Spleen (tissue), 11 donors: ENCODE results near the gene POLA2. TPM values are rescaled to one million over a fixed set of nuclear protein-coding genes. Genes with fewer than 3 reads are reported as not detected.

Experiments used
- DNase-seq: peaks from one replicate; pipeline ENCODE4 v3.0.0-alpha.2; 2020
- H3K27ac ChIP-seq, 8 donors: fragments of 200-600 bp; sonication (generic) in 7 of 8; 1 replicate in 4 of 8; 2 replicates in 4 of 8; pipeline versions ENCODE4 v1.5.0 to v1.8.0; 2016 to 2021; ENCODE audit warnings: inconsistent platforms in 4 of 8, mild to moderate bottlenecking in 4 of 8, moderate library complexity in 1 of 8
- H3K27me3 ChIP-seq, 7 donors: fragments of 200-600 bp; sonication (generic) in 6 of 7; replicated peaks in 1 of 7; 1 replicate in 4 of 7; 2 replicates in 3 of 7; pipeline versions ENCODE4 v1.5.0 to v1.8.0; 2016 to 2021; ENCODE audit warnings: inconsistent platforms in 3 of 7, mild to moderate bottlenecking in 1 of 7
- H3K36me3 ChIP-seq, 6 donors: fragments of 200-600 bp; sonication (generic) in 5 of 6; 1 replicate in 4 of 6; 2 replicates in 2 of 6; pipeline versions ENCODE4 v1.5.0 to v1.8.0; 2016 to 2021; ENCODE audit warnings: inconsistent platforms in 2 of 6
- H3K4me1 ChIP-seq, 6 donors: fragments of 200-600 bp; sonication (generic) in 5 of 6; 1 replicate in 3 of 6; 2 replicates in 3 of 6; pipeline versions ENCODE4 v1.5.0 to v1.8.0; 2016 to 2021; ENCODE audit warnings: inconsistent platforms in 3 of 6
- H3K4me3 ChIP-seq, 8 donors: fragments of 200-600 bp; sonication (generic) in 7 of 8; 1 replicate in 4 of 8; 2 replicates in 4 of 8; pipeline versions ENCODE4 v1.5.0 to v1.8.0; 2016 to 2021; ENCODE audit warnings: inconsistent platforms in 4 of 8, mild to moderate bottlenecking in 4 of 8, moderate library complexity in 2 of 8
- H3K9me3 ChIP-seq, 8 donors: fragments of 200-600 bp; sonication (generic) in 7 of 8; 1 replicate in 4 of 8; 2 replicates in 4 of 8; pipeline versions ENCODE4 v1.5.0 to v1.8.0; 2016 to 2021; ENCODE audit warnings: inconsistent platforms in 4 of 8
- POLR2A ChIP-seq, 3 donors: fragments of 450-650 bp; IDR thresholded peaks; one replicate each; pipeline ENCODE4 v1.5.1; 2017; ENCODE audit warnings: antibody characterized with exemption in 3 of 3, mild to moderate bottlenecking in 1 of 3
- POLR2AphosphoS5 ChIP-seq, 3 donors: sonication (generic); formaldehyde crosslinking; IDR thresholded peaks; one replicate each; pipeline ENCODE4 v1.5.1; 2017; ENCODE audit warnings: antibody characterized with exemption in 3 of 3
- WGBS, 5 donors: extraction: QIAGEN DNeasy Blood & Tissue Kit in 3 of 5; methylation state at CpG; one replicate each; pipeline versions ENCODE4 v1.1.5 to v1.1.7; 2013 to 2018; 5-methylcytosine and 5-hydroxymethylcytosine counted together
- intact Hi-C: fragments of 100-400 bp; cut with DNase I; formaldehyde crosslinking; loops from one replicate; pipeline ENCODE4 v1.15.0; 2023; ENCODE audit warnings: low total_unique reads
- polyA plus RNA-seq, 3 donors: library from polyadenylated mRNA; stranded (reverse); fragments of 200-250 nt; gene quantifications; one replicate each; pipeline ENCODE4 v1.2.1, GENCODE V29; 2013
- total RNA-seq, 7 donors: library from RNA; depleted of rRNA in 3 of 7; stranded (reverse); fragments of >200 nt in 3 of 7; fragmentation: NEBNext Ultra II Directional in 4 of 7; extraction: Animal tissue kit (Norgen Biotek cat#: 25700) in 4 of 7; gene quantifications; one replicate each; pipeline versions ENCODE4 v1.1.0 to v1.2.1, GENCODE V29; 2016 to 2021
- TF ChIP-seq, protein P1 (sequence below), 11 experiments: fragments of 200-600 bp in 7 of 11; fragments of 450-650 bp in 4 of 11; sonication (generic) in 4 of 11; IDR thresholded peaks in 8 of 11; conservative IDR thresholded peaks in 3 of 11; 1 replicate in 7 of 11; 2 replicates in 4 of 11; pipeline versions ENCODE4 v1.4.0 to v1.8.0; 2016 to 2021; ENCODE audit warnings: antibody characterized with exemption in 11 of 11, inconsistent platforms in 4 of 11, mild to moderate bottlenecking in 1 of 11
- donor health status: healthy with polysubstance abuse.
- donor health status: DM: no; HTN: no; CAD: no; lungs with moderate emphysema.
- donor health status: DM: no; HTN: no; CAD: no.
- donor health status: Bipolar disorder and iron deficiency.
- donor health status: healthy.
- donor health status: DM: no; HTN: no; CAD: no.
- donor health status: DM: yes; HTN: yes; CAD: no.

POLA2 gene
- total and polyA plus RNA-seq, 10 donors = 9.0 to 25.9 (median 14.1) TPM

DNA sequence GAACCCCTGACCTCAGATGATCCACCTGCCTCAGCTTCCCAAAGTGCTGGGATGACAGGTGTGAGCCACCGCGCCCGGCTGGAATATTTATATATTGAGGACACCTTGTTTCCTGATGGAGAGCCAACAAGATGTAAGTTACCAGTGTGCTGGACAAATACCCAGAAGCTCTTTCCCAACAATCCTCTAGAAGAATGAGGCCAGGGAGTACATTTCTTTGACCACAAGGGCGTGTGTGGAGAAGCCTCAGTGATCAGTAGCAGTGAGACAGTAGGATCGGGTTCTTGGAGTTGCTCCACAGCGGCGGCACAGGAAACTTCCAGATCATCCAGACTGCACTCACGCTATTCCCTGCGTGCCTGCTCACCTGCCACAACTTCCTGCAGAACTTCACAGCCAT is 10.3 kb upstream of the POLA2 start:
- 79 to 92% (median 86%) methylated on average over 9 of the region's 9 CpGs for WGBS, 5 donors

DNA sequence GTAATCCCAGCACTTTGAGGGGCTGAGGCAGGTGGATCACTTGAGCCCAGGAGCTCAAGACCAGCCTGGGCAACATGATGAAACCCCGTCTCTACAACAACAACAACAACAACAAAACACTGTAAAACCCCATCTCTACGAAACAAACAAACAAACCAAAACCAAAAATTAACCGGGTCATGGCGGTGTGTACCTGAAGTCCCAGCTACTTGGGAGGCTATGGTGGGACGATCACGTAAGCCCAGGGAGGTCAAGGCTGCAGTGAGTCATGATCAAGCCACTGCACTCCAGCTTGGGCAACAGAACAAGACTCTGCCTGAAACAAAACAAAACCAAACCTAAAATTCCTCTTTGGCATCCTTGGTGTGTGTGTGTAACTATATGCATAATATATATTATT is 7.0 kb upstream of the POLA2 start:
- intact Hi-C loops = loop anchor here (5.0 kb wide), 1 partner anchor 52 kb away; no protein-coding TSS in a partner anchor
- Histone ChIP-seq H3K27ac (no peak overlapping the region), H3K4me1 (peaks cover 0 to 5% (median 0%) of the 10 kb centered on the region in 6 donors), H3K9me3 (no peaks in the 10 kb centered on the region), H3K27me3 (no peaks in the 10 kb centered on the region), H3K36me3 (no peaks in the 10 kb centered on the region), H3K4me3 (no peak overlapping the region)
- no peak for DNase-seq
- TF ChIP-seq POLR2AphosphoS5 (IDR thresholded peaks at IDR 0.05) (no peak), POLR2A (IDR thresholded peaks at IDR 0.05) (no peak)
- TF ChIP-seq, protein P1, sequence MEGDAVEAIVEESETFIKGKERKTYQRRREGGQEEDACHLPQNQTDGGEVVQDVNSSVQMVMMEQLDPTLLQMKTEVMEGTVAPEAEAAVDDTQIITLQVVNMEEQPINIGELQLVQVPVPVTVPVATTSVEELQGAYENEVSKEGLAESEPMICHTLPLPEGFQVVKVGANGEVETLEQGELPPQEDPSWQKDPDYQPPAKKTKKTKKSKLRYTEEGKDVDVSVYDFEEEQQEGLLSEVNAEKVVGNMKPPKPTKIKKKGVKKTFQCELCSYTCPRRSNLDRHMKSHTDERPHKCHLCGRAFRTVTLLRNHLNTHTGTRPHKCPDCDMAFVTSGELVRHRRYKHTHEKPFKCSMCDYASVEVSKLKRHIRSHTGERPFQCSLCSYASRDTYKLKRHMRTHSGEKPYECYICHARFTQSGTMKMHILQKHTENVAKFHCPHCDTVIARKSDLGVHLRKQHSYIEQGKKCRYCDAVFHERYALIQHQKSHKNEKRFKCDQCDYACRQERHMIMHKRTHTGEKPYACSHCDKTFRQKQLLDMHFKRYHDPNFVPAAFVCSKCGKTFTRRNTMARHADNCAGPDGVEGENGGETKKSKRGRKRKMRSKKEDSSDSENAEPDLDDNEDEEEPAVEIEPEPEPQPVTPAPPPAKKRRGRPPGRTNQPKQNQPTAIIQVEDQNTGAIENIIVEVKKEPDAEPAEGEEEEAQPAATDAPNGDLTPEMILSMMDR (IDR thresholded peaks at IDR 0.05 in 8 of 11, conservative IDR thresholded peaks at IDR 0.05 in 3 of 11) = no peak
- 75 to 93% (median 86%) methylated on average over 6 of the region's 6 CpGs for WGBS, 5 donors

More for the DNA sequence above, 10.3 kb upstream of the POLA2 start:
- DNase-seq = no peak
- H3K36me3 ChIP-seq = no peaks in the 10 kb centered on the region
- no peaks in the 10 kb centered on the region for H3K27me3 ChIP-seq
- H3K27ac ChIP-seq = no peak overlapping the region
- no peak for TF ChIP-seq POLR2AphosphoS5 (IDR thresholded peaks at IDR 0.05)
- TF ChIP-seq, protein P1 (IDR thresholded peaks at IDR 0.05 in 8 of 11, conservative IDR thresholded peaks at IDR 0.05 in 3 of 11) = no peak
- TF ChIP-seq POLR2A (IDR thresholded peaks at IDR 0.05) = no peak
- no peak overlapping the region for H3K4me3 ChIP-seq
- H3K4me1 ChIP-seq = no peaks in the 10 kb centered on the region
- no peaks in the 10 kb centered on the region for H3K9me3 ChIP-seq
- intact Hi-C loops = loop anchor here (5.0 kb wide), 1 partner anchor 49 kb away; no protein-coding TSS in a partner anchor

DNA sequence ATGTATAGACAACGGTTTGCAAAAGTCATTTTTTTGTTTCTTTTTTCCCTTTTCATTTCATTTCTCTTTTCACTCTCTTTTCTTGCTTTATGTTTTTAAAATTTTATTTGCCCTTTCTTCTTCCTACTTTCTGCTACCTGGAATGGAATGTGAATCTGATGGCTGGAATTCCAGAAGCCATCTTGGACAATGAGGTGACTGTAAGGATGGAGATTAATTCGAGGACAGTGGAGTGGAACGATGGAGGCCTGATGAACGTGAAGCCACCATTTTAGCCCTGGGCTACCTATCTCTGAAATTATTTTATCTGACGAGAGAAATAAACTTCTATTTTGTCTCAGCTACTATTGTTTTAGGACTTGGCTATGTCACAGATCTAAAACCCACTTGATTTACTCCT is 2.8 kb upstream of the POLA2 start:
- Histone ChIP-seq H3K4me1 (peaks cover 9 to 35% (median 22%) of the 10 kb centered on the region in 6 donors), H3K9me3 (no peaks in the 10 kb centered on the region), H3K27me3 (no peaks in the 10 kb centered on the region), H3K27ac (no peak overlapping the region), H3K36me3 (no peaks in the 10 kb centered on the region), H3K4me3 (no peak overlapping the region)
- no peak for DNase-seq
- WGBS, 5 donors = 82 to 91% (median 85%) methylated on average over 5 of the region's 5 CpGs
- intact Hi-C loops = no loop called here
- TF ChIP-seq, protein P1 (IDR thresholded peaks at IDR 0.05 in 8 of 11, conservative IDR thresholded peaks at IDR 0.05 in 3 of 11) = no peak
- TF ChIP-seq POLR2AphosphoS5 (IDR thresholded peaks at IDR 0.05) (no peak), POLR2A (IDR thresholded peaks at IDR 0.05) (no peak)

DNA sequence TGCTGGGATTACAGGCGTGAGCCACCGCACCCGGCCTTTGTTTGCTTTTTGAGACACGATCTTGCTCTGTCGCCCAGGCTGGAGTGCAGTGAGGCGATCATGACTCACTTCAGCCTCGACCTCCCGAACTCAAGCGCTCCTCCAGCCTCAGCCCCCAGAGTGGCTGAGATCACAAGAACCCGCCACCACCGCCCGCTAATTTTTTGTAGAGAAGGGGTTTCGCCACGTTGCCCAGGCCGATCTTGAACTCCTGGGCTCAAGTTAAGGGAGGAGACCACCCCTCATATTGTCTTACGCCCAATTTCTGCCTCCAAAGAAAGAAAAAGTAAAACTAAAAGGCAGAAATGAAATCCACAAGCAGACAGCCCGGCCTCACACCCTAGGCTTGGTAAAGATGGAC is 1.5 kb upstream of the POLA2 start:
- DNase-seq = no peak
- 95 to 98% (median 96%) methylated on average over 17 of the region's 17 CpGs for WGBS, 5 donors
- TF ChIP-seq POLR2A (IDR thresholded peaks at IDR 0.05) = no peak
- TF ChIP-seq, protein P1 (IDR thresholded peaks at IDR 0.05 in 8 of 11, conservative IDR thresholded peaks at IDR 0.05 in 3 of 11) = no peak
- Histone ChIP-seq H3K27me3 (no peaks in the 10 kb centered on the region), H3K27ac (no peak overlapping the region), H3K9me3 (no peaks in the 10 kb centered on the region), H3K4me3 (no peak overlapping the region), H3K4me1 (peaks cover 9 to 45% (median 27%) of the 10 kb centered on the region in 6 donors), H3K36me3 (peaks cover 0 to 6% (median 0%) of the 10 kb centered on the region in 6 donors)
- intact Hi-C loops = no loop called here
